Immature natural killer cell (primary cell): ENCODE results near the gene MBD3. TPM values are rescaled to one million over a fixed set of nuclear protein-coding genes. Genes with fewer than 3 reads are reported as not detected.
"Not testable (repeated sequence)": the region's sequence is repeated elsewhere in the genome, so short reads cannot be mapped to it uniquely, and the experiment has no call there.

Experiments used
- DNase-seq, 3 donors: peaks; one replicate each; pipeline ENCODE4 v3.0.0; 2022; ENCODE audit warnings: mixed read lengths in 1 of 3
- H3K27ac Mint-ChIP-seq, 6 donors: one replicate each; pipeline ENCODE4 v1.8.0; 2020; ENCODE audit warnings: mixed read lengths in 6 of 6, mild to moderate bottlenecking in 5 of 6, inconsistent platforms in 4 of 6, moderate library complexity in 3 of 6
- H3K27me3 Mint-ChIP-seq, 3 donors: one replicate each; pipeline ENCODE4 v1.8.0; 2020 to 2021; ENCODE audit warnings: low read depth in 3 of 3, mild to moderate bottlenecking in 3 of 3, mixed read lengths in 3 of 3, moderate library complexity in 3 of 3, inconsistent platforms in 1 of 3
- H3K36me3 Mint-ChIP-seq, 3 donors: one replicate each; pipeline ENCODE4 v1.8.0; 2020; ENCODE audit warnings: mixed read lengths in 3 of 3, inconsistent platforms in 2 of 3, mild to moderate bottlenecking in 2 of 3
- H3K4me1 Mint-ChIP-seq, 2 donors: one replicate each; pipeline ENCODE4 v1.8.0; 2020; ENCODE audit warnings: inconsistent platforms in 2 of 2, mild to moderate bottlenecking in 2 of 2, mixed read lengths in 2 of 2, moderate library complexity in 1 of 2
- H3K4me3 Mint-ChIP-seq, 5 donors: one replicate each; pipeline ENCODE4 v1.8.0; 2020; ENCODE audit warnings: mild to moderate bottlenecking in 5 of 5, mixed read lengths in 5 of 5, inconsistent platforms in 3 of 5, moderate library complexity in 3 of 5
- H3K9me3 Mint-ChIP-seq, 6 donors: one replicate each; pipeline ENCODE4 v1.8.0; 2020; ENCODE audit warnings: mild to moderate bottlenecking in 6 of 6, mixed read lengths in 6 of 6, inconsistent platforms in 4 of 6, moderate library complexity in 3 of 6
- polyA plus RNA-seq, 3 donors: library from polyadenylated mRNA; unstranded; fragments of 300-500 nt; fragmentation: Illumina TruSeq; gene quantifications; one replicate each; pipeline ENCODE4 v1.2.3, GENCODE V29; 2021

The MBD3 gene
- polyA plus RNA-seq, 3 donors from 2014 or later, result 4.8 to 13.8 (median 6.9) TPM

DNA sequence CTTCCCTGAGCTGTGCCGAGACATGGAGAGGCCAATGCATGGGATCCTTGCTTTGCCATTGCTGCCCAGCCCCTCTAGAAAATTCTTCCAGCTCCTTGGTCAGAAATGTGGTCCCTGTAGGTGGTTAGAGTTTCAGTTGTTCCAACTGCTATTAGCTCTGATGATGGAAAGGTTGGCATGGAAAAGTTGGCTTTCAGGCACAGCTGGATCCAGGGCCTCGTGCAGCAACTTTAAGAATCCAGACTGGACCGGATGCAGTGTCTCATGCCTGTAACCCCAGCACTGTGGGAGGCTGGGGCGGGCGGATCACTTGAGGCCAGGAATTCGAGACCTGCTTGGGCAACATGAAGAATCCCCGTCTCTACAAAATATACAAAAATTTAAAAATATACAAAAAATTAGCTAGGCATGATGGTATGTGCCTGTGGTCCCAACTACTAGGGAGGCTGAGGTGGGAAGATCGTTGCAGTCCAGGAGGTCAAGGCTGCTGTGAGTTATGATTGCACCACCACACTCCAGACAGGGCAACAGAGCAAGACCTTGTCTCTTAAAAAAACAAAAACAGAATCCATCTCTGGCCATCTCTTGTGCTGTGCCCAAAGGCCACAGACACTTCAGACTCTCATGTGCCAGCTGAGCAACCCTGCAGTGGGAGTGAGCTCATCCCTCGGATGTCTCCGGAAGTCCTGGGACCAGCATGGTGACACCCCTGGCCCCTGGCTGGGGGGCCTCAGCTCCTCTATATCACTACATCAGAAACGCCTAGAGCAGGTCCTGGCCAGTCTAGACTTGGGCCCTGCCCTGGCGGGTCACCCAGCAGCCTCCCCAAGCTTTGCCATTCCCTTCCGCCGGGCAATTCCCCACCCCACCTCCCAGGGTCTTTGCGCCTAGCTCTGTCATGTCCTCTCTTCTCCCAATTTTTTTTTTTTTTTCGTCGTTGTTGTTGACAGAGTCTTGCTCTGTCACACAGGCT, 41.3 kb downstream of the MBD3 start:
- Mint-ChIP-seq H3K27me3 (peaks cover 0 to 2% (median 2%) of the 10 kb centered on the region in 3 donors), H3K27ac (peak overlapping the region in 1 of 6 donors; percentile 61), H3K4me1 (no peaks in the 10 kb centered on the region), H3K9me3 (no peaks in the 10 kb centered on the region), H3K4me3 (no peak overlapping the region), H3K36me3 (no peaks in the 10 kb centered on the region)
- DNase-seq, result no peak

DNA sequence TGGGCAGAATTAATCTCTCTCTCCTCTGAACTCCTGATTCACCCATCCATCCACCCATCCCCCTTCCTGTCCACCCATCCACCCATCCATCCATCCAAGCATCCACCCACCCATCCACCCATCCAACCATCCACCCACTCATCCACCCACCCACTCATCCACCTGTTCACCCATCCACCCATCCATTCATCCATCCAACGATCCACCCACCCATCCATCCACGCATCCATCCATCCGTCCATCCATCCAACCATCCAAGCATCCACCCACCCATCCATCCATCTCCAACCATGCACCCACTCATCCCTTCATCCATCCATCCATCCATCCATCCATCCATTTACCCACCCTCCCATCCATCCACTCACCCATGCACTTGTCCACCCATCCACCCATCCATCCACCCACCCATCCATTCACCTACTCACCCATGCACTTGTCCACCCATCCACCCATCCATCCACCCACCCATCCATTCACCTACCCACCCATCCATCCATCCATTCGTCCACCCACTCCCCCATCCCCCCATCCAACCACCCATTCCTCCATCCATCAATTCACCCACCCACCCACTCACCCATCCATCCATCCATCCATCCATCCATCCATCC, 43.2 kb downstream of the MBD3 start:
- no peak for DNase-seq
- peaks cover 2 to 11% (median 4%) of the 10 kb centered on the region in 3 donors for H3K27me3 Mint-ChIP-seq
- peaks cover 0 to 2% of the 10 kb centered on the region in 2 donors for H3K4me1 Mint-ChIP-seq
- no peaks in the 10 kb centered on the region for H3K36me3 Mint-ChIP-seq
- no peak overlapping the region for H3K27ac Mint-ChIP-seq
- no peaks in the 10 kb centered on the region for H3K9me3 Mint-ChIP-seq
- no peak overlapping the region for H3K4me3 Mint-ChIP-seq

DNA sequence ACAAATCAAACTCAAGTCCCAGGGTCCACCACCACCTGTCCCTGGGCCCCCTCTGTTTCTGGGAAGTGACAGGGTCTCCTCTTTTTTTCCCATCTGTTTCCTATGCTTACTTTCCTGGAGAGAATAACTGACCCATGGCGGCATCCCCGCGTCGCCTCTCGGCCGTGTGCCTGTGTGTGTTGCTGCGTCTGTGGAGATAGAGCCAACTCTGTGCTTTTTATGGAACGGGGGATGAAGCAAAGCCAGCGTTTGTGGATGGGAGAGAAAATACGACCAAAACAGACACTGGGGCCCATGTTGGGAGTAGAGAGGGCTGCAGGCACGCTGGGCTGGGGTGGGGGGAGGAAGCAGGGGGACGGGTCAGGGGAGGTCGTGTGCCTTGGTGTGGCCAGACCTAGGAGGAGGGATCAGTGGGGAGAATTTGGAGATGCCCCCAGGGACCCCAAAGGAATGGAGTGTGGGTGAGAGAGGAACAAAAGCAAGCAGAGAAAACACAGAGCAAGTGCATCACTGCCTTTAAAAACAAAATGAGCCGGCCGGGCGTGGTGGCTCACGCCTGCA, 52.2 kb downstream of the MBD3 start:
- Mint-ChIP-seq H3K4me3 (no peak overlapping the region), H3K36me3 (no peaks in the 10 kb centered on the region), H3K4me1 (no peaks in the 10 kb centered on the region), H3K9me3 (no peaks in the 10 kb centered on the region), H3K27ac (no peak overlapping the region), H3K27me3 (peaks cover 2 to 4% (median 3%) of the 10 kb centered on the region in 3 donors)
- no peak for DNase-seq

DNA sequence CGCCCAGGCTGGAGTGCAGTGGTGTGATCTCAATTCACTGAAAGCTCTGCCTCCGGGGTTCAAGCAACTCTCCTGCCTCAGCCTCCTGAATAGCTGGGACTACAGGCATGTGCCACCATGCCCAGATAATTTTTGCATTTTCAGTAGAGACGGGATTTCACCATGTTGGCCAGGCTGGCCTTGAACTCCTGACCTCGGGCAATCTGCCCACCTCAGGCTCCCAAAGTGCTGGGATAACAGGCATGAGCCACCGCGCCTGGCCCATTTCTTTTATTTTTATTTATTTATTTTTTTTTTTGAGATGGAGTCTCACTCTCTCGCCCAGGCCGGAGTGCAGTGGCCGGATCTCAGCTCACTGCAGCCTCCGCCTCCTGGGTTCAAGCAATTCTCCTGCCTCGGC, 52.9 kb downstream of the MBD3 start:
- not testable (repeated sequence) for H3K4me1 Mint-ChIP-seq, H3K27me3 Mint-ChIP-seq, H3K36me3 Mint-ChIP-seq, H3K4me3 Mint-ChIP-seq, H3K9me3 Mint-ChIP-seq, DNase-seq, H3K27ac Mint-ChIP-seq

DNA sequence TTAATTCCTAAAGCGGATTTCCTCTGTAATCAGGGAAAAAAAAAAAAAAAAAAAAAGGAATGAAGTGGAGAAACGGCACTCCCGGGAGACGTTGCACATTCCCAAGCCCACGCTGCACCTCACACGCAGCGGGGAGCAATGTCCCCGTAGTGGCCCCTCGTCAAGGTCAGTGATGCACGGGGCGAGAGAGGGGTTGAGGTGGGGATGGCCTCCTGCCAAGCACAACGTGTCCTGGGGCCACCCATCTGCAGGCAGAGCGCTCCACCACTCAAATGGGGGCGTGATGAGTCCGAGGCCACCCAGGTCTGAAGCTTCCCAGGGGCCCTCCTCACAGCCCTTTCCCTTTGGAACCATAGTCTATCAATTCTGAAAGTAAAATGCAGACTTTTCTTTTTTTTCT, 53.7 kb downstream of the MBD3 start:
- no peak overlapping the region for H3K27ac Mint-ChIP-seq
- no peak overlapping the region for H3K4me3 Mint-ChIP-seq

DNA sequence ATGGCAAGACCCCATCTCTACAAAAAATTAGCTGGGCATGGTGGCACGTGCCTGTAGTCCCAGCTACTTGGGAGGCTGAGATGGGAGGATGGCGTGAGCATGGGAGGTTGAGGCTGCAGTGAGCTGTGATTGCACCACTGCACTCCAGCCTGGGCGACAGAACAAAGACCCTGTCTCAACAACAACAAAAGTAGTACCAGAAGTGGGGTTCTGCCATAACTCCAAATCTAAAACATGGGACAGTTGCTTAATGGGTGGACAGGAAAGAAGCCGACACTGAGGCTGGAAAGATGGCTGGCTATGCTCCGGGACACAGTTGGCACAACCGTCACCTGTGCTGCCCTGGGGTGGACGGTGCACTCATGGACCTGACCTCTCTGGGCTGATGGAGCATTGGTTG, 57.0 kb downstream of the MBD3 start:
- H3K27ac Mint-ChIP-seq, H3K4me1 Mint-ChIP-seq, H3K36me3 Mint-ChIP-seq, H3K4me3 Mint-ChIP-seq, DNase-seq, H3K9me3 Mint-ChIP-seq, H3K27me3 Mint-ChIP-seq: not testable (repeated sequence)

More for the DNA sequence above, 53.7 kb downstream of the MBD3 start:
- DNase-seq, result no peak
- H3K27me3 Mint-ChIP-seq, result no peaks in the 10 kb centered on the region
- no peaks in the 10 kb centered on the region for H3K4me1 Mint-ChIP-seq
- H3K9me3 Mint-ChIP-seq, result no peaks in the 10 kb centered on the region
- H3K36me3 Mint-ChIP-seq, result no peaks in the 10 kb centered on the region

DNA sequence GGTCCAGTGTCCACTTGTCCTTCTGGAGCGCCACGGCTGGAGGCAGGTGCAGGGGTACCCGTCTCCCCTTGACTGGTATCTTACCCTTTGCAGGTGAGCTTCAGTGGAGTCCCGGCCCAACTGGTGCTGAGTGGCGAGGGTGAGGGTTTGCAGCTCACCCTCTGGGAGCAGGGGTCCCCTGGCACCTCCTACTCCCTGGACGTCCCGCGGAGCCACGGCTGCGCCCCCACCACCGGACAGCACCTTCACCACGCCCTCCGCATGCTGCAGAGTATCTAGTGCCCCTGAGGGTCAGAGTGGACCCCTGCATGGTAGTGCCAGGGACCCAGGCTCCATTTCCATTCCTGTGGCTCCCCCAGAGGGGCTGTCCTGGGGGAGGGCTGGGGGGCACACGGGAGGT, 57.7 kb downstream of the MBD3 start:
- H3K27me3 Mint-ChIP-seq, result peaks cover 0 to 4% (median 0%) of the 10 kb centered on the region in 3 donors
- peaks cover 0 to 2% (median 0%) of the 10 kb centered on the region in 6 donors for H3K9me3 Mint-ChIP-seq
- DNase-seq, result no peak
- no peaks in the 10 kb centered on the region for H3K36me3 Mint-ChIP-seq
- H3K27ac Mint-ChIP-seq, result no peak overlapping the region
- H3K4me1 Mint-ChIP-seq, result no peaks in the 10 kb centered on the region
- H3K4me3 Mint-ChIP-seq, result no peak overlapping the region

DNA sequence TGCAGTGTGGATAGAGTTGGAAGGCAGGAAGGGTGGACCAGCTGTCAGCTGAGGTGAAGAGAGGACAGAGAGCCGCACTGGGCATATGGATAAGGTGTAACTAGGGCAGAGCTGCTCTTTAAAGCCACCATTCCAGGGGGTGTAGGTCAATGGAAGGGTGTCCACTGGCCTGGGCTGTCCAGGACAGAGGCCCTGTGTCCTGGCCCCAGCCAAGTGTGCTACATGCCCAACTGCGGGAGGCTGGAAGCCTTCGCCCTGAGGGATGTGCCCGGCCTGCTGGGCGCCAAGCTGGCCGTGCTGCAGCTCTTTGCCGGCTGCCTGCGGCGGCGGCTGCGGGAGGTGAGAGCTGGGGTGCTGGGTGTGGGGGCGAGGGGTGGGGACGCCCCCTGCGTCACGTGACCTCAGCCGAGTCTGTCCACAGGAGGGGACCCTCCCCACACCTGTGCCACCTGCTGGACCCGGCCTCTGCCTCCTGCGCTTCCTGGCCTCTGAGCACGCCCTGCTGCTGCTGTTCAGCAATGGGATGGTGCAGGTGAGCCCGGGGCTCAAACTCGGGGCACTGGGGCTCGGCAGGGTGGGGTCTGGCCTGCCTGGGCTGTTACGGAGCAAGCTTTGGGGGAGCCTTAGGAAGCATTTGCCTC, 59.0 kb downstream of the MBD3 start:
- DNase-seq, result no peak
- no peaks in the 10 kb centered on the region for H3K36me3 Mint-ChIP-seq
- peaks cover 0 to 4% (median 0%) of the 10 kb centered on the region in 3 donors for H3K27me3 Mint-ChIP-seq
- H3K9me3 Mint-ChIP-seq, result peaks cover 0 to 2% (median 0%) of the 10 kb centered on the region in 6 donors
- H3K4me3 Mint-ChIP-seq, result no peak overlapping the region
- H3K27ac Mint-ChIP-seq, result no peak overlapping the region
- H3K4me1 Mint-ChIP-seq, result no peaks in the 10 kb centered on the region

DNA sequence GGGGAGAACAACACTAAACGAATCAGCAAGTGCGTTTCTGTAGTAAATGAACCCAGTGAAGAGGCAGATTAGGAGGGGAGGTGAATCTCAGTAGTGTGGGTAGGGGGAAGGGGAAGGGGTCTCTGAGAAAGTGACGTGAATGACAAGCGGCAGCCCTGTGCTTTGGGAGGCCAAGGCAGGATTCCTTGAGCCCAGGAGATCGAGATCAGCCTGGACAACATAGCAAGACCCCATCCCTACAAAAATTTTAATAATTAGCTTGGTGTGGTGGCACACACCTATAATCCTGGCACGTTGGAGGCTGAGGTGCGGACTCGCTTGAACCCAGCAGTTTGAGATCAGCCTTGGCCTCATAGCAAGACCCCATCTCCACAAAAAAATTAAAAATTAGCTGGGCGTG, 60.7 kb downstream of the MBD3 start:
- H3K27me3 Mint-ChIP-seq, result peaks cover 1 to 4% (median 4%) of the 10 kb centered on the region in 3 donors
- DNase-seq, result no peak
- H3K9me3 Mint-ChIP-seq, result peaks cover 0 to 2% (median 0%) of the 10 kb centered on the region in 6 donors
- no peak overlapping the region for H3K4me3 Mint-ChIP-seq
- H3K36me3 Mint-ChIP-seq, result no peaks in the 10 kb centered on the region
- no peaks in the 10 kb centered on the region for H3K4me1 Mint-ChIP-seq
- H3K27ac Mint-ChIP-seq, result no peak overlapping the region

DNA sequence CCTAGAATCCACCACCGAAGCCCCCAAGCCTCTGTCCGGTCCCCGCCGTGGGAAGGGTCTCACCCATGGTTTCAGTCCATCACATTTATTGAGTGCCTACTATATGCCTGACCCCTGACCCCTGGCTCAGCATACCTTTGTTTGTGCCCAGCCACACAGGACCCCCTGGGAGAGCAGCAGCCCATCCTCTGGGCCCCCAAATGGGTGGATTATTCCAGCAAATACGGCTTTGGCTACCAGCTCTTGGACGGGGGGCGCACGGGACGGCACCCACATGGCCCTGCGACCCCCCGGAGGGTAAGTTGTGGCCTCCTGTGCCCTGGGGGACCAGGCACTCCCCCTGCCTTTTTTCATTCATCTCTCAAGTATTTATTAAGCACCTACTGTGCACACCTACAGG, 61.1 kb downstream of the MBD3 start:
- no peak for DNase-seq
- Mint-ChIP-seq H3K4me1 (no peaks in the 10 kb centered on the region), H3K9me3 (peaks cover 0 to 2% (median 0%) of the 10 kb centered on the region in 6 donors), H3K27ac (no peak overlapping the region), H3K27me3 (peaks cover 1 to 4% (median 4%) of the 10 kb centered on the region in 3 donors), H3K36me3 (no peaks in the 10 kb centered on the region), H3K4me3 (no peak overlapping the region)

DNA sequence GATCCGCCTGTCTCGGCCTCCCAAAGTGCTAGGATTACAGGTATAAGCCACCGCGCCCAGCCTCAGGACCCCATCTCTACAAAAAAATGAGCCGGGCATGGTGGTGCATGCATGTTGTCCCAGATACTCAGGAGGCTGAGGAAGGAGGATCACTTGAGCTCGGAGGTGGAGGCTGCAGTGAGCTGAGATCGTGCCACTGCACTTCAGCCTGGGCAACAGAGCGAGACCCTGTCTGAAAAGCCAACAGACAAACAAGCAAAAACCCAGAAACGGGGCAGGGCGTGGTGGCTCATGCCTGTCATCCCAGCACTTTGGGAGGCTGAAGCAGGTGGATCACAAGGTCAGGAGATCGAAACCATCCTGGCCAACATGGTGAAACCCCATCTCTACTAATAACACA, 61.8 kb downstream of the MBD3 start:
- H3K36me3 Mint-ChIP-seq, H3K4me1 Mint-ChIP-seq, DNase-seq, H3K27me3 Mint-ChIP-seq, H3K4me3 Mint-ChIP-seq, H3K27ac Mint-ChIP-seq, H3K9me3 Mint-ChIP-seq: not testable (repeated sequence)

DNA sequence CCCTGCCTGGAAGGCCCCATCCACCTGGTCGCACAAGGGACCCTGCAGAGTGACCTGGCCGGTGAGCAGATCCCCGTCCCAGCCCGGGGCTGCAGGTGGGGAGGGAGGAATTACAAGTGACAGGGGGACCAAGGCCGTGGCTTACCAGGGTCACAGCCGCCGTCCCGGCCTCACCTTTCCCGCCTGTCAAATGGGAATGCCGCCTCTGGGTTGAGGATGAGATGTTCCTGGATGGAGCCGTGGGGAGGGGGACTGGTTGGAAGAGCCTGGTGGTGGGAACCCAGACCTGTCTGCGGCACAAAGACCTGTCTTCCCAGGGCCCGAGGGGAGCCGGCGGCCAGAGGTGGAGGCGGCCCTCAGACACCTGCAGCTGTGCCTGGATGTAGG, 63.2 kb downstream of the MBD3 start:
- Mint-ChIP-seq H3K4me3 (no peak overlapping the region), H3K27me3 (peaks cover 9 to 14% (median 10%) of the 10 kb centered on the region in 3 donors), H3K4me1 (peaks cover 3 to 6% of the 10 kb centered on the region in 2 donors), H3K9me3 (peaks cover 0 to 2% (median 0%) of the 10 kb centered on the region in 6 donors), H3K36me3 (peaks cover 0 to 5% (median 4%) of the 10 kb centered on the region in 3 donors), H3K27ac (no peak overlapping the region)
- DNase-seq, result no peak

DNA sequence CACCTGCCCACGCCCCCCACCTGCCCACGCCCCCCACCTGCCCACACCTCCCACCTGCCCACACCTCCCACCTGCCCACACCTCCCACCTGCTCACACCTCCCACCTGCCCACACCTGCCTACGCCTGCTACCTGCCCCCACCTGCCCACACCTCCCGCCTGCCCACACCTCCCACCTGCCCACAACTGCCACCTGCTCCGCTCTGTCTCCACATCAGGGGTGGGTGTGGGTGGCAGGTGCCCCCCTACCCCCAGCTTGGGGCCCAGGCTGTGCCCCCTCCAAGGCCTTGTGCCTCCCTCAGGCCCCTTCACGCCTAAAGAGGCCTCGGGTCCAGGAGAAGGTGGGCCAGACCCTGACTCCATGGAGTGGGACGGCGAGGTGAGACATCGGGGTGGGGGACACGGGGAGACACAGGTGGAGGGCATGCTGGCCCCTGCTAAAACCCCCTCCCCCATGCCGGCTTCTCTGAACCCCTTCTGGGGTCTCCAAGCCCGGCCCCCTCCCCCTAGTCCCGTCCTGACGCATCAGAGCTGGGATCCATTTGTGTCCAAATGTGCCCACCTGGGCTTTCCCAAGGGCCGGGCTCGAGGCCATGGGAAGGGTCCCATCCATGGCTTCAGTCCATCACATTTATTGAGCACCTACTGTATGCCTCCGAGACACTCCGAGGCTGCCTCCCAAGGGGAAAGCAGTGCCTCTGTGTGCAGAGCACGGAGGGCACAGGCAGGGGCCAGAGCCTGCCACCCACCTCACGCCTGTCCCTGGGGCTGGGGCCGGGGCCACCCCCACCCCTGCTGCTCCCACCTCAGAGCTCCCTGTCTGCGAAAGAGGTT, 63.9 kb downstream of the MBD3 start:
- H3K9me3 Mint-ChIP-seq, result peaks cover 0 to 2% (median 0%) of the 10 kb centered on the region in 6 donors
- no peak overlapping the region for H3K4me3 Mint-ChIP-seq

More for the DNA sequence above, 63.9 kb downstream of the MBD3 start:
- Mint-ChIP-seq H3K36me3 (peaks cover 0 to 6% (median 5%) of the 10 kb centered on the region in 3 donors), H3K27me3 (peaks cover 9 to 15% (median 12%) of the 10 kb centered on the region in 3 donors), H3K4me1 (peaks cover 4 to 8% of the 10 kb centered on the region in 2 donors), H3K27ac (no peak overlapping the region)
- no peak for DNase-seq
